ENCODE data around the gene PAPOLG.

Gene PAPOLG

DNA sequence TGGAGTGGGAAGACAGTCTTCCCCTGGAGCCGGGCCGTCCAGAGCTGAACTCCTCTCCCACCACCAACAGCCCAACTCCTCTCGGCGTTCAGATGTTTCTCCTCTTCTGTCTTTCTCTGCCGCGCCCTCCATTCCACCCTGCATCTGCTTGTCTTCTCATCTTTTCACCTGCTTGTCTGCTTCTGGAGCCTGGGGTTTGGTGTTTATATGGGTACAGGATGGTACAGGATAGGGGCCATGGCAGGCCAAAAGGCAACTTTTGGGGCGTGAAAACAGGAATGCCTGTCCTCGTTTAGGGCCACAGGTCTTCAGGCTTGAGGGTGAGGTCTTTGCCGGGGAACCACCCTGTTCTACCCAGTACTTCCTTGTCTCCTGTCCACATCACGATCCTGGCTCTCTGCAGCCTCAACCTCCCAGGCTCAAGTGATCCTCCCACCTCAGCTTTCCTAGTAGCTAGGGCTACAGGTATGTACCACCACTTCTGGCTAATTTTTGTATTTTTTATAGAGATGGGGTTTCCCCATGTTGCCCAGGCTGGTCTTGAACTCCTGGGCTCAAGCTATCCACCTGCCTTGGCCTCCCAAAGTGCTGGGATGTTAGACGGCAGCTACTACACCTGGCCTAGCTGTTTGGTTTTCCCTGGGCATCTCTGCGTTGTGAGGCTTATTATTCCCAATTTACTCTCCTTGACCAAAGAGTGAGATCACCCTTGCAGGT is 64.5 kb downstream of the PAPOLG start:
- WGBS (ENCODE audit: extremely low coverage, insufficient coverage, low lambda C conversion rate) = no CpG with 5 or more reads among the region's 12 CpGs
- no peaks in the 10 kb centered on the region for H3K79me1 ChIP-seq (ENCODE audit: low read length)

DNA sequence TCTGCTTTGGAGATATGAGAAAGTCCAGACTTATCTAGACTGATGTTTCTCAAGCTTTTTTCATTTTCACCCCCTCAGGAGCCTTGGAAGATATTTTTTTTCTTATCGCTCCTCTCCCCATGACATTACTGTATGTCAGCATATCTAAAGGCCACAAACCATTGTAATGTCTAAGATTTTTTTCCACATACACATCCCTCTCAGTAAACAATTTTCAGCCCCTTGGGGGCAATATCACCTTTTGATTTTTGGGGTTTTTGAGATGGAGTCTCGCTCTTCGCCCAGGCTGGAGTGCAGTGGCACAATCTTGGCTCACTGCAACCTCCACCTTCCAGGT is 65.0 kb downstream of the PAPOLG start:
- no CpG with 5 or more reads among the region's 3 CpGs for WGBS (ENCODE audit: extremely low coverage, insufficient coverage, low lambda C conversion rate)
- H3K18ac ChIP-seq (ENCODE audit: low read length) = no peak overlapping the region
- H3K56ac ChIP-seq (ENCODE audit: low read length) = no peak overlapping the region
- no peaks in the 10 kb centered on the region for H3K4me1 ChIP-seq (ENCODE audit: control insufficient read depth, low read depth, low read length)
- no peak overlapping the region for H2BK15ac ChIP-seq (replicated peaks; ENCODE audit: low read depth)
- no peaks in the 10 kb centered on the region for H3K79me2 ChIP-seq (ENCODE audit: control insufficient read depth, insufficient read depth, low read length)
- no peak for DNase-seq
- H3K79me1 ChIP-seq (ENCODE audit: low read length) = no peaks in the 10 kb centered on the region
- no peak overlapping the region for H3K27ac ChIP-seq (ENCODE audit: low read depth, low read length)
- H3K23ac ChIP-seq (ENCODE audit: low read length) = no peak overlapping the region
- no peaks in the 10 kb centered on the region for H3K27me3 ChIP-seq (ENCODE audit: insufficient read depth, low read length, poor library complexity)
- H4K5ac ChIP-seq (ENCODE audit: low read length) = no peak overlapping the region
- H3K9ac ChIP-seq (ENCODE audit: low read length) = no peak overlapping the region
- H3K4me2 ChIP-seq (ENCODE audit: low read length) = no peak overlapping the region
- no peaks in the 10 kb centered on the region for H3K36me3 ChIP-seq (ENCODE audit: control insufficient read depth, insufficient read depth, low read length)
- H3K4ac ChIP-seq (ENCODE audit: low read depth, low read length) = no peak overlapping the region
- H2BK120ac ChIP-seq (ENCODE audit: low read depth, low read length) = no peak overlapping the region
- no peak overlapping the region for H4K8ac ChIP-seq (ENCODE audit: low read depth, low read length)
- no peak overlapping the region for H2BK5ac ChIP-seq (ENCODE audit: low read length)
- no peak overlapping the region for H2AK5ac ChIP-seq (ENCODE audit: low read length)
- H3K4me3 ChIP-seq (ENCODE audit: low read length) = no peak overlapping the region

More for the DNA sequence above, 64.5 kb downstream of the PAPOLG start:
- no peak overlapping the region for H3K27ac ChIP-seq (ENCODE audit: low read depth, low read length)
- no peak overlapping the region for H4K8ac ChIP-seq (ENCODE audit: low read depth, low read length)
- H4K5ac ChIP-seq (ENCODE audit: low read length) = no peak overlapping the region
- H3K9ac ChIP-seq (ENCODE audit: low read length) = no peak overlapping the region
- no peaks in the 10 kb centered on the region for H3K79me2 ChIP-seq (ENCODE audit: control insufficient read depth, insufficient read depth, low read length)
- no peak overlapping the region for H3K23ac ChIP-seq (ENCODE audit: low read length)
- H3K4me3 ChIP-seq (ENCODE audit: low read length) = no peak overlapping the region
- no peak overlapping the region for H3K4ac ChIP-seq (ENCODE audit: low read depth, low read length)
- H2BK120ac ChIP-seq (ENCODE audit: low read depth, low read length) = no peak overlapping the region
- no peak overlapping the region for H2BK5ac ChIP-seq (ENCODE audit: low read length)
- no peak overlapping the region for H3K56ac ChIP-seq (ENCODE audit: low read length)
- H3K4me2 ChIP-seq (ENCODE audit: low read length) = no peak overlapping the region
- DNase-seq = no peak
- H3K18ac ChIP-seq (ENCODE audit: low read length) = no peak overlapping the region
- H3K27me3 ChIP-seq (ENCODE audit: insufficient read depth, low read length, poor library complexity) = no peaks in the 10 kb centered on the region
- H2BK15ac ChIP-seq (replicated peaks; ENCODE audit: low read depth) = no peak overlapping the region
- no peaks in the 10 kb centered on the region for H3K36me3 ChIP-seq (ENCODE audit: control insufficient read depth, insufficient read depth, low read length)
- no peaks in the 10 kb centered on the region for H3K4me1 ChIP-seq (ENCODE audit: control insufficient read depth, low read depth, low read length)
- H2AK5ac ChIP-seq (ENCODE audit: low read length) = no peak overlapping the region

DNA sequence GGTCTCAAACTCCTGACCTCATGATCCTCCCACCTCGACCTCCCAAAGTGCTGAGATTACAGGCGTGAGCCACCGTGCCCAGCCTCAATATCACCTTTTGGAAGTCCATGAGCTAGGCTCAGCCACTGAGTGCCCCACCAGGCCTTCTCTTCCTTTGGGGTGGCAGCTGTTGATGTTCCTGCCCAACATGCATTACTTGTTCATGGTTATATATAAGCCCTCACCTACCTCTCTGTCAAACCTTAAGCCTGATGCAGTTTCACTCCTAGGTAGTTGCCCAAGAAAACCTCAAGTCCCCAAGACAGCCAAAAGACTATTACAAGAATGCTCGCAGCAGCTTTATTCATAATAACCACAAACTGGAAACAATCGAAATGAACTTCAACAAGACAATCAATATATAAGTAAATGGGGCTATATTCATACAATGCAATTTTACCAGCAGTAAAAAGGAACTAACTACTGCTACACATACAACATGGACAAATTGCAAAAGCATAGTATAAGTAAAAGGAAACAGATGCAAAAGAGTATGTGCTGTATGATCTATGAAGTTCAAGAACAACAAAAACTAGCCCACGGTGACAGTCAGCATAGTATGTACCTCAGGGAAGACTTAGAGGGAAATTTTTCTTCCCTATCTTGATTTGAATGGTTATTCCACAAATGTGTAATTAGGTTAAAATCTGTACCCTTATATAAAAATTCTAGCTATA is 65.7 kb downstream of the PAPOLG start:
- no peak overlapping the region for H3K56ac ChIP-seq (ENCODE audit: low read length)
- no peak overlapping the region for H3K27ac ChIP-seq (ENCODE audit: low read depth, low read length)
- H3K18ac ChIP-seq (ENCODE audit: low read length) = no peak overlapping the region
- no peak overlapping the region for H3K4me3 ChIP-seq (ENCODE audit: low read length)
- H2AK5ac ChIP-seq (ENCODE audit: low read length) = no peak overlapping the region
- H3K4ac ChIP-seq (ENCODE audit: low read depth, low read length) = no peak overlapping the region
- no peak overlapping the region for H4K8ac ChIP-seq (ENCODE audit: low read depth, low read length)
- no peaks in the 10 kb centered on the region for H3K79me1 ChIP-seq (ENCODE audit: low read length)
- H3K9ac ChIP-seq (ENCODE audit: low read length) = no peak overlapping the region
- no peak for DNase-seq
- H2BK120ac ChIP-seq (ENCODE audit: low read depth, low read length) = no peak overlapping the region
- no peak overlapping the region for H3K4me2 ChIP-seq (ENCODE audit: low read length)
- no peak overlapping the region for H2BK15ac ChIP-seq (replicated peaks; ENCODE audit: low read depth)
- WGBS (ENCODE audit: extremely low coverage, insufficient coverage, low lambda C conversion rate) = no CpG with 5 or more reads among the region's 6 CpGs
- H2BK5ac ChIP-seq (ENCODE audit: low read length) = no peak overlapping the region
- H4K5ac ChIP-seq (ENCODE audit: low read length) = no peak overlapping the region
- H3K4me1 ChIP-seq (ENCODE audit: control insufficient read depth, low read depth, low read length) = no peaks in the 10 kb centered on the region
- no peaks in the 10 kb centered on the region for H3K27me3 ChIP-seq (ENCODE audit: insufficient read depth, low read length, poor library complexity)
- H3K79me2 ChIP-seq (ENCODE audit: control insufficient read depth, insufficient read depth, low read length) = no peaks in the 10 kb centered on the region
- no peaks in the 10 kb centered on the region for H3K36me3 ChIP-seq (ENCODE audit: control insufficient read depth, insufficient read depth, low read length)
- H3K23ac ChIP-seq (ENCODE audit: low read length) = no peak overlapping the region

DNA sequence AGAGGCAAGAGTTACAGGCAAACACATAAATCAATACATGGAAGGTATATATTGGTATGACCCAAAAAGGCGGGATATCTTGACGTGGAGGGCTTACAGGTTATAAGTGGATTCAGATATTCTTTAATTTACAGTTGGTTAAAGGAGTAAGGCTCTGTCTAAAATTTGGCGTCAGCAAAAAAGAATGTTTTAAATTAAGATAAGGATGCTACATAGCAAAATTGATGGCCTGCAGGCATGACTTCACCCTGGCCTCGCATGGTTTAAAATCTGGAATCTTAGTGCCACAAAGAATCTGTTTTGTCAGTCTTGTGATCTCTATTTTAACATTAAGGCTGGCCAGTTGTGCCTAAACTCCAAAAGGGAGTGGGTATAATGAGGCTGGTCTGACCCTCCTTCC is 66.9 kb downstream of the PAPOLG start:
- Histone ChIP-seq H3K27ac (ENCODE audit: low read depth, low read length) (no peak overlapping the region), H3K4me3 (ENCODE audit: low read length) (no peak overlapping the region), H3K23ac (ENCODE audit: low read length) (no peak overlapping the region), H2BK120ac (ENCODE audit: low read depth, low read length) (no peak overlapping the region), H2BK5ac (ENCODE audit: low read length) (no peak overlapping the region), H3K36me3 (ENCODE audit: control insufficient read depth, insufficient read depth, low read length) (no peaks in the 10 kb centered on the region), H4K8ac (ENCODE audit: low read depth, low read length) (no peak overlapping the region), H3K4me2 (ENCODE audit: low read length) (no peak overlapping the region), H3K18ac (ENCODE audit: low read length) (no peak overlapping the region), H2BK15ac (replicated peaks; ENCODE audit: low read depth) (no peak overlapping the region), H3K4me1 (ENCODE audit: control insufficient read depth, low read depth, low read length) (no peaks in the 10 kb centered on the region), H3K79me2 (ENCODE audit: control insufficient read depth, insufficient read depth, low read length) (no peaks in the 10 kb centered on the region), H3K27me3 (ENCODE audit: insufficient read depth, low read length, poor library complexity) (no peaks in the 10 kb centered on the region), H3K79me1 (ENCODE audit: low read length) (no peaks in the 10 kb centered on the region), H3K56ac (ENCODE audit: low read length) (no peak overlapping the region), H4K5ac (ENCODE audit: low read length) (no peak overlapping the region), H2AK5ac (ENCODE audit: low read length) (no peak overlapping the region), H3K4ac (ENCODE audit: low read depth, low read length) (no peak overlapping the region), H3K9ac (ENCODE audit: low read length) (no peak overlapping the region)
- no peak for DNase-seq
- WGBS (ENCODE audit: extremely low coverage, insufficient coverage, low lambda C conversion rate) = no CpG with 5 or more reads among the region's 4 CpGs

DNA sequence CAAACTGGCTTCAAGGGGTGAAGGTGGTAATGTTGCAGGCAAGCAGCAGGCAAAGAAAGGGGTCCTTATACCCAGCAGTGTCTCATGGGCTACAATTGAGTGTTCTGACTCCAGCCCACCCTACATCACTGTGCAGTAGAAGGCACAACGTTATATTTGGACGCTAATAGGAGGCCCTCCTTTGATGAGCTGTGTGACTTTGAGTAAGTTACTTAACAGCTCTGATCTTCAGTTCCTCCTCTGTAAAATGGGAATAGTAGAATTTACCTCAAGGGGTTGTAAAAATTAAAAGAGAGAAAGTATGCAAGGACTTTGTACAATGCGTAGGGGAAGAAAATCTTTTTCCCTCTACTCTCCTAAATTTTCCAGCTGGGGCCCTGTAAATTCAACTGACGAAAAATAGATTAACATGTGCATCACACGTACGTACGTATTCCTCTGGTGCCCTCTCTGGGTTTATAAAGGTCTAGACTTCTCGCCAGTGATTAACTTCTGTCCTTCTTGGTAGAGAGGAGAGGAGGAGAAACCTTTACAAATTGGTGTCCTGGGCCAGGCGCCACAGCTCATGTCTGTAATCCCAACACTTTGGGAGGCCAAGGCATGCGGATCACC is 67.7 kb downstream of the PAPOLG start:
- H2AK5ac ChIP-seq (ENCODE audit: low read length) = no peak overlapping the region
- H3K56ac ChIP-seq (ENCODE audit: low read length) = no peak overlapping the region

More for the DNA sequence above, 67.7 kb downstream of the PAPOLG start:
- no peak for DNase-seq
- no peak overlapping the region for H3K4me3 ChIP-seq (ENCODE audit: low read length)
- H4K5ac ChIP-seq (ENCODE audit: low read length) = no peak overlapping the region
- H3K4me1 ChIP-seq (ENCODE audit: control insufficient read depth, low read depth, low read length) = no peaks in the 10 kb centered on the region
- H3K4me2 ChIP-seq (ENCODE audit: low read length) = no peak overlapping the region
- H3K27me3 ChIP-seq (ENCODE audit: insufficient read depth, low read length, poor library complexity) = no peaks in the 10 kb centered on the region
- H3K79me2 ChIP-seq (ENCODE audit: control insufficient read depth, insufficient read depth, low read length) = no peaks in the 10 kb centered on the region
- no peaks in the 10 kb centered on the region for H3K36me3 ChIP-seq (ENCODE audit: control insufficient read depth, insufficient read depth, low read length)
- no peak overlapping the region for H3K4ac ChIP-seq (ENCODE audit: low read depth, low read length)
- H3K79me1 ChIP-seq (ENCODE audit: low read length) = no peaks in the 10 kb centered on the region
- H2BK120ac ChIP-seq (ENCODE audit: low read depth, low read length) = no peak overlapping the region
- H4K8ac ChIP-seq (ENCODE audit: low read depth, low read length) = no peak overlapping the region
- H2BK5ac ChIP-seq (ENCODE audit: low read length) = no peak overlapping the region
- H3K9ac ChIP-seq (ENCODE audit: low read length) = no peak overlapping the region
- H3K18ac ChIP-seq (ENCODE audit: low read length) = no peak overlapping the region
- no peak overlapping the region for H2BK15ac ChIP-seq (replicated peaks; ENCODE audit: low read depth)
- no peak overlapping the region for H3K23ac ChIP-seq (ENCODE audit: low read length)
- H3K27ac ChIP-seq (ENCODE audit: low read depth, low read length) = no peak overlapping the region
- no CpG with 5 or more reads among the region's 10 CpGs for WGBS (ENCODE audit: extremely low coverage, insufficient coverage, low lambda C conversion rate)

All from mesendoderm (in vitro differentiated cells).